ENCODE results near the gene UGDH.

UGDH gene

DNA sequence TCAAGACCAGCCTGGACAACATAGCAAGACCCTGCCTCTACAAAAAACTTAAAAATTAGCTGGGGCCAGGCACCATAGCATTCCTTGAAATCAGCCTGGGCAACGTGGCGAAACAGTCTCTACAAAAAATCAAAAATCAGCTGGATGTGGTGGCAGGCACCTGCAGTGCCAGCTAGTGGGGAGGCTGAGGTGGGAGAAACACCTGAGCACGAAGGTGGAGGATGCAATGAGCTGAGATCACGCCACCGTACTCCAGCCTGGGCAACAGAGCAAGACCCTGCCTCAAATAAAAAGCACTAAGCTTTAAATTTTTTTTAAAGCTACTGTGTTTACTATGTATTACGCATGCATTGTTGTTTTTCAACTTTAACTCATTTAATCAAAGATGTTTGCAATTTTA, 71.8 kb downstream of the UGDH start:
- Histone ChIP-seq H3K4me3 (ENCODE audit: low read length) (no peak overlapping the region), H3K36me3 (ENCODE audit: control insufficient read depth, insufficient read depth, low read length) (peaks cover 16% of the 10 kb centered on the region), H3K27ac (ENCODE audit: low read depth, low read length) (no peak overlapping the region), H3K9ac (ENCODE audit: low read length) (no peak overlapping the region), H3K27me3 (ENCODE audit: control insufficient read depth, insufficient read depth, low read length) (no peaks in the 10 kb centered on the region), H3K4me1 (ENCODE audit: control insufficient read depth, insufficient read depth, low read length) (peaks cover 13% of the 10 kb centered on the region)

DNA sequence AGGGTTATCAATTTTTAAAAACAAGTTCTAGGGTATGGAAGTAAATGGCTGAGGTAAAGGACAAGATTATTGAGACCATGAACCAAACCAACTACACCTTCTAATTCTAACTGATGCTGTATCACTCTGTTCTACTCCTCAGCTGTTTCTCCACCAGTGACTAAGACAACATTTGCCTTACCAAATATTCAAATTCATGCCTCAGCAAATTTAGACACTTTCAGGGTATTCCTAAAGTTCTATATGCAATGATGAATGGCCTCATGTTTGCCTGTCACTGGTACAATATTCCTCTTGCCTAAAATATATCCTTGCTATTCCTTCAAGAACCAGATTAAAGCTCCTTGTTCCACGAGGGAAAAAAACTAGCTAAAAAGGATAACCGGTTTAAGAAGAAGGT, 73.5 kb downstream of the UGDH start:
- Histone ChIP-seq H3K4me3 (ENCODE audit: low read length) (no peak overlapping the region), H3K4me1 (ENCODE audit: control insufficient read depth, insufficient read depth, low read length) (peaks cover 13% of the 10 kb centered on the region), H3K36me3 (ENCODE audit: control insufficient read depth, insufficient read depth, low read length) (peaks cover 16% of the 10 kb centered on the region), H3K9ac (ENCODE audit: low read length) (no peak overlapping the region), H3K27me3 (ENCODE audit: control insufficient read depth, insufficient read depth, low read length) (no peaks in the 10 kb centered on the region), H3K27ac (ENCODE audit: low read depth, low read length) (no peak overlapping the region)

DNA sequence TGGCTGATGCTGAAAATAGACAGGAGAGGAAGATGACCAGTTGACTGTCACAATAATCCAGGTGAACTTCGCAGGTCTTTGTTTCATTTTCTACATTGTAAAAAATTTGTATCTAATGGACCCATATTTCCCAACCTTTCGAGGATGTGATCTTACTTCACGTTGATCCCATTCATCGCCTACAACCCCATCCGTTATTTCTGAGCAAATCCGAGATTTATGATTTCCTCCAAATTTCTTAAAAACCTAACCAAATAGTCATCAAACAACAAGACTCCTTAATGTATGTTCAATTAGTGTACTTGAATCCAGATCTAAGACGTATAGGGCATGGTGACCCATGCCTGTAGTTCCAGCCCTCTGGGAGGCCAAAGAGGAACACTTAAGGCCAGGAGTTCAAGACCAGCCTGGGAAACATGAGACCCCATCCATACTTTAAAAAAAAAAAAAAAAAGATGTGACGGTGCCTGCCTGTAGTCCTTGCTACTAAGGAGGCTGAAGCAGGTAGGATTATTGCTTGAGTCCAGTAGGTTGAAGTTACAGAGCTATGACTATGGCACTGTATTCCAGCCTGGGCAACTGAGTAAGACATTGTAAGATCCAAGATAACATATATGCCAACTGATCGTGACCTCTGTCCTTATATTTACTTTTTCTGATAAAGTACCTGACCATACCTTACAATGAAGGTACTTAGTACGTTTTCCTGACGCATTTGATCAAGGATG, 74.2 kb downstream of the UGDH start:
- Histone ChIP-seq H3K9ac (ENCODE audit: low read length) (no peak overlapping the region), H3K27me3 (ENCODE audit: control insufficient read depth, insufficient read depth, low read length) (no peaks in the 10 kb centered on the region), H3K27ac (ENCODE audit: low read depth, low read length) (no peak overlapping the region), H3K36me3 (ENCODE audit: control insufficient read depth, insufficient read depth, low read length) (peaks cover 16% of the 10 kb centered on the region), H3K4me3 (ENCODE audit: low read length) (no peak overlapping the region), H3K4me1 (ENCODE audit: control insufficient read depth, insufficient read depth, low read length) (peaks cover 12% of the 10 kb centered on the region)

DNA sequence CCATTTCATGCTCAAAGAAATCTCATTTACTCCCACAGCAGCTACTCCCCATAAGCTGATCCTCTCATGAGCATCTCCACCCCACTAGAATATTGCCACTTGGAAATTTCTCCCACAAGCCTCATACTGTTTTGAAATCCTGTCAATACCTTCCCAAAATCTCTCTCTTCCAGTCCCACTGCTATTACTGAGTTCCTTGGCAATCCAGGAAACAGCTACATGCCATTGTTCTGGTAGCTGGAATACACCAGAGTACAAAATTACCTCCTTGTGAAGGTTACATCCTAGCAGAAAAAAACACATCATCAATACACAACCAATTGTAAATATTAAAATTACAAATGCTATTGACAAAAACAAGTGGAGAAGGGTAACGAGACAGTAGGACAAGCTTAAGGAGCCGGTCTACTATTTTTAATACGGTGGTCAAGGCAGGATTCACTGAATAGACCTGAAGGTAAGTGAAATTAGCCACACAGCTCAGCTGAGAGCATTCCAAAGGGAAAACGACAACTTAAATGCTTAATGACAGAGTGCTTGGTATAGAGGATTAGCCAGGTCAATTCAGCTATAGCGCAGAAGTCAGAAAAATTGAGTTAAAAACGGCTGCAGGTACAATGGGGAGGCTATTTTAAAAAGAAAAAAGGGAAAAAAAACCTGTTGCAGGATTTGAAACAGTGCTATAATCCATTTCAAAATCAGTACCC, 74.9 kb downstream of the UGDH start:
- Histone ChIP-seq H3K27me3 (ENCODE audit: control insufficient read depth, insufficient read depth, low read length) (no peaks in the 10 kb centered on the region), H3K27ac (ENCODE audit: low read depth, low read length) (no peak overlapping the region), H3K4me1 (ENCODE audit: control insufficient read depth, insufficient read depth, low read length) (peaks cover 5% of the 10 kb centered on the region), H3K9ac (ENCODE audit: low read length) (no peak overlapping the region), H3K4me3 (ENCODE audit: low read length) (no peak overlapping the region), H3K36me3 (ENCODE audit: control insufficient read depth, insufficient read depth, low read length) (peaks cover 16% of the 10 kb centered on the region)

DNA sequence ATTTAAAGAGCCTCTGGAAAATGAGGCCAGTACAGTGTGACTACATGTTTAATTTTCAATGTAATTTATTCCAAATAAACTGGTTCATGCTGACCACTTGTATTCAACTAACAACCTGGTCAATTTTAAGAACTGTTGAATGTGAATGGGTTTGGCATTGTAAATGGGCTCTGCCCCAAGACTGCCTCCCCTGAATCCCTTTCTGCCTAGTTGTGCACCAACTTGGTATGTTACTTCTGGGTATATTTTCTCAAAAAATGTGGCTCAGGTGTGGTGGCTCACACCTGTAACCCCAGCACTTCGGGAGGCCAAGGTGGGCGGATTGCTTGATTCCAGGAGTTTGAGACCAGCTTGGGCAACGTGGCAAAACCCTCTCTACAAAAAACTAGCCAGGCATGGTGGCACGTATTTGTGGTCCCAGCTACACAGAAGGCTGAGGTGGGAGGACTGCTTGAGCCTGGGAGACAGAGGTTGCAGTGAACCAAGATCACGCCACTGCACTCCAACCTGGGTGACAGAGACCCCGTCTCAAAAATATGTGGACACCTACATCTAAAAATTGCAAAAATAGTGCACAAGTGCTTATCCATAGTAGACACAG, 75.7 kb downstream of the UGDH start:
- H3K4me1 ChIP-seq (ENCODE audit: control insufficient read depth, insufficient read depth, low read length): peaks cover 2% of the 10 kb centered on the region
- H3K36me3 ChIP-seq (ENCODE audit: control insufficient read depth, insufficient read depth, low read length): peaks cover 16% of the 10 kb centered on the region
- H3K4me3 ChIP-seq (ENCODE audit: low read length): no peak overlapping the region
- no peak overlapping the region for H3K27ac ChIP-seq (ENCODE audit: low read depth, low read length)
- no peaks in the 10 kb centered on the region for H3K27me3 ChIP-seq (ENCODE audit: control insufficient read depth, insufficient read depth, low read length)
- no peak overlapping the region for H3K9ac ChIP-seq (ENCODE audit: low read length)

DNA sequence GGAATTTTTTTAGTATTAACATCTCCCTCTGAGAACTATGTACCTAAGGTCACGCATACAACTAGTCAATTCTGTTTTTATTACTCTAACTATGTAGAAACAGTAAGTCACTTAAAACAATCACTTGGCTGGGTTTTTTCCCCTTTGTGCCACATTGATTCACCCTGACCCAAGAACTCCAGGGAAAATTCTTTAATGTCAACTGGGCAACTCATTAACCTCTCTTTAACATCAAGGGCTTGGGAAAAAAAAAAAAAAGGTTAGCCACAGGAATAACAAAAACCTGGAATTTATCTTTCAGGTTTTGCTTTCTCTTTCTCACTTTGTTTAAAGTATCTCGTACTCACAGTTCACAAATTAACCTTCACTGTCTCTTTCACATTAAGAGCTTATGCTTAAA, 76.6 kb downstream of the UGDH start:
- no peak overlapping the region for H3K9ac ChIP-seq (ENCODE audit: low read length)
- H3K27me3 ChIP-seq (ENCODE audit: control insufficient read depth, insufficient read depth, low read length): no peaks in the 10 kb centered on the region
- peaks cover 12% of the 10 kb centered on the region for H3K36me3 ChIP-seq (ENCODE audit: control insufficient read depth, insufficient read depth, low read length)
- peaks cover 2% of the 10 kb centered on the region for H3K4me1 ChIP-seq (ENCODE audit: control insufficient read depth, insufficient read depth, low read length)
- H3K4me3 ChIP-seq (ENCODE audit: low read length): no peak overlapping the region
- H3K27ac ChIP-seq (ENCODE audit: low read depth, low read length): no peak overlapping the region

Measured in rectal smooth muscle tissue (tissue), 1 donor.